Neural cell (in vitro differentiated cells): ENCODE measurements around the gene GMDS. TPM values are rescaled to one million over a fixed set of nuclear protein-coding genes. Genes with fewer than 3 reads are reported as not detected.

Experiments used
- H2AFZ ChIP-seq: fragments of 200-600, 300-800 bp; sonication (generic), shearing (Covaris generic); 2 replicates; pipeline ENCODE4 v1.6.0; 2014; ENCODE audit warnings: low read depth, mild to moderate bottlenecking, antibody characterized with exemption, low read length, moderate library complexity
- H3F3A ChIP-seq: fragments of 200-600 bp; shearing (Covaris generic); 2 replicates; pipeline ENCODE4 v1.6.1; 2016; ENCODE audit warnings: mild to moderate bottlenecking, moderate library complexity, mixed read lengths, antibody characterized with exemption, low read length; ENCODE audit not compliant: insufficient read depth, poor library complexity, severe bottlenecking
- H3K27ac ChIP-seq: fragments of 200-600, 300-800 bp; sonication (generic), shearing (Covaris generic); 2 replicates; pipeline ENCODE4 v1.5.1; 2014; ENCODE audit warnings: mild to moderate bottlenecking, low read length, moderate library complexity
- H3K27me3 ChIP-seq: fragments of 300-800, 200-600 bp; sonication (generic), shearing (Covaris generic); 2 replicates; pipeline ENCODE4 v1.6.0; 2014; ENCODE audit warnings: mild to moderate bottlenecking, low read depth, low read length, moderate library complexity; ENCODE audit not compliant: insufficient read depth
- H3K36me3 ChIP-seq: fragments of 300-800, 200-600 bp; sonication (generic), shearing (Covaris generic); 2 replicates; pipeline ENCODE4 v1.5.1; 2014; ENCODE audit warnings: mild to moderate bottlenecking, antibody characterized with exemption, low read length, moderate library complexity; ENCODE audit not compliant: insufficient read depth
- H3K4me2 ChIP-seq: fragments of 300-800, 200-600 bp; sonication (generic), shearing (Covaris generic); 2 replicates; pipeline ENCODE4 v1.6.0; 2014; ENCODE audit warnings: mild to moderate bottlenecking, low read length
- H3K4me3 ChIP-seq: fragments of 300-800, 200-600 bp; sonication (generic), shearing (Covaris generic); 2 replicates; pipeline ENCODE4 v1.5.1; 2014; ENCODE audit warnings: mild to moderate bottlenecking, low read length, moderate library complexity
- H3K79me2 ChIP-seq: fragments of 200-600 bp; shearing (Covaris generic); replicated peaks from 2 replicates; pipeline ENCODE4 v1.6.0; 2014; ENCODE audit warnings: mild to moderate bottlenecking, low read length, moderate library complexity; ENCODE audit not compliant: insufficient read depth
- H3K9ac ChIP-seq: fragments of 300-800, 200-600 bp; sonication (generic), shearing (Covaris generic); 2 replicates; pipeline ENCODE4 v1.6.1; 2016; ENCODE audit warnings: mild to moderate bottlenecking, low read length, mixed read lengths
- H3K9me2 ChIP-seq: fragments of 200-600 bp; shearing (Covaris generic); 2 replicates; pipeline ENCODE4 v1.6.1; 2016; ENCODE audit warnings: mild to moderate bottlenecking, low read length, mixed read lengths; ENCODE audit not compliant: insufficient read depth
- H3K9me3 ChIP-seq: fragments of 200-600, 300-800 bp; sonication (generic), shearing (Covaris generic); 2 replicates; pipeline ENCODE4 v1.6.1; 2016; ENCODE audit warnings: mild to moderate bottlenecking, mixed run types, low read length, moderate library complexity, mixed read lengths
- H4K20me1 ChIP-seq: fragments of 200-600 bp; shearing (Covaris generic); 2 replicates; pipeline ENCODE4 v1.6.1; 2016; ENCODE audit warnings: mild to moderate bottlenecking, mixed run types; ENCODE audit not compliant: insufficient read depth
- CTCF ChIP-seq: fragments of 450-650 bp; IDR thresholded peaks from 2 replicates; pipeline ENCODE4 v1.5.1; 2014; ENCODE audit warnings: antibody characterized with exemption, mild to moderate bottlenecking, moderate library complexity; ENCODE audit not compliant: poor library complexity, severe bottlenecking
- EP300 ChIP-seq: fragments of 450-650 bp; conservative IDR thresholded peaks from 2 replicates; pipeline ENCODE4 v1.6.1; 2014; ENCODE audit warnings: antibody characterized with exemption, mild to moderate bottlenecking, moderate library complexity; ENCODE audit not compliant: poor library complexity, severe bottlenecking
- EZH2 ChIP-seq: fragments of 200-600, 300-800 bp; shearing (Covaris generic), sonication (generic); IDR thresholded peaks from 2 replicates; pipeline ENCODE4 v1.6.1; 2014; ENCODE audit warnings: antibody characterized with exemption, low read length, borderline replicate concordance, mild to moderate bottlenecking; ENCODE audit not compliant: insufficient read depth, poor library complexity, severe bottlenecking
- MXI1 ChIP-seq: fragments of 450-650 bp; conservative IDR thresholded peaks from 2 replicates; pipeline ENCODE4 v1.6.1; 2014; ENCODE audit warnings: antibody characterized with exemption, mild to moderate bottlenecking; ENCODE audit not compliant: poor library complexity, severe bottlenecking
- POLR2AphosphoS5 ChIP-seq: IDR thresholded peaks from 2 replicates; pipeline ENCODE4 v1.6.1; 2012
- RAD21 ChIP-seq: fragments of 450-650 bp; conservative IDR thresholded peaks from 2 replicates; pipeline ENCODE4 v1.6.1; 2014; ENCODE audit warnings: antibody characterized with exemption, mild to moderate bottlenecking, moderate library complexity
- REST ChIP-seq: IDR thresholded peaks from 2 replicates; pipeline ENCODE4 v1.6.1; 2012; ENCODE audit warnings: borderline replicate concordance
- SMC3 ChIP-seq: fragments of 450-650 bp; conservative IDR thresholded peaks from 2 replicates; pipeline ENCODE4 v1.6.1; 2014; ENCODE audit warnings: antibody characterized with exemption, mild to moderate bottlenecking, moderate library complexity; ENCODE audit not compliant: poor library complexity
- TAF1 ChIP-seq: IDR thresholded peaks from 2 replicates; pipeline ENCODE4 v1.6.1; 2012; ENCODE audit warnings: low read depth
- polyA plus RNA-seq: library from polyadenylated mRNA; depleted of rRNA; stranded (reverse); fragments of >200 nt; gene quantifications from 2 replicates; pipeline ENCODE4 v1.2.3, GENCODE V29; 2014

The GMDS gene
- polyA plus RNA-seq, 1 donor from 2014 or later: 11.4 TPM

GRCh38 chr6:1870932-1871331 lies 374.5 kb downstream of the GMDS start:
- Histone ChIP-seq H3K79me2 (no peaks in the 10 kb centered on the region), H3K36me3 (no peaks in the 10 kb centered on the region), H2AFZ (no peak overlapping the region), H3F3A (no peaks in the 10 kb centered on the region), H3K4me3 (no peak overlapping the region), H4K20me1 (no peaks in the 10 kb centered on the region), H3K9me2 (no peaks in the 10 kb centered on the region), H3K9ac (no peak overlapping the region), H3K4me2 (no peak overlapping the region), H3K9me3 (no peaks in the 10 kb centered on the region), H3K27me3 (no peaks in the 10 kb centered on the region), H3K27ac (no peak overlapping the region)
- TF ChIP-seq EZH2 (no peak), POLR2AphosphoS5 (no peak), MXI1 (no peak), REST (no peak), RAD21 (no peak), EP300 (no peak), SMC3 (no peak), CTCF (no peak), TAF1 (no peak)

- no peak for TF ChIP-seq CTCF
- TF ChIP-seq TAF1: no peak
- no peak for TF ChIP-seq SMC3
- no peak for TF ChIP-seq MXI1
- Histone ChIP-seq H3K9ac (no peak overlapping the region), H3K27me3 (no peaks in the 10 kb centered on the region), H3K9me2 (no peaks in the 10 kb centered on the region), H3K4me2 (no peak overlapping the region), H3K9me3 (no peaks in the 10 kb centered on the region), H4K20me1 (no peaks in the 10 kb centered on the region), H3K27ac (no peak overlapping the region), H3K36me3 (no peaks in the 10 kb centered on the region), H3F3A (no peaks in the 10 kb centered on the region), H3K79me2 (no peaks in the 10 kb centered on the region), H3K4me3 (no peak overlapping the region), H2AFZ (no peak overlapping the region)
Measured at GRCh38 chr6:1870251-1870650, 375.2 kb downstream of the GMDS start.
